Measurements from ENCODE around the gene CAPNS2. TPM values are rescaled to one million over a fixed set of nuclear protein-coding genes. Genes with fewer than 3 reads are reported as not detected.
"Not testable (repeated sequence)": the region's sequence is repeated elsewhere in the genome, so short reads cannot be mapped to it uniquely, and the experiment has no call there.

The CAPNS2 gene
- total and polyA plus RNA-seq, 4 donors: 0.45 to 2.5 TPM; not detected in 2

DNA sequence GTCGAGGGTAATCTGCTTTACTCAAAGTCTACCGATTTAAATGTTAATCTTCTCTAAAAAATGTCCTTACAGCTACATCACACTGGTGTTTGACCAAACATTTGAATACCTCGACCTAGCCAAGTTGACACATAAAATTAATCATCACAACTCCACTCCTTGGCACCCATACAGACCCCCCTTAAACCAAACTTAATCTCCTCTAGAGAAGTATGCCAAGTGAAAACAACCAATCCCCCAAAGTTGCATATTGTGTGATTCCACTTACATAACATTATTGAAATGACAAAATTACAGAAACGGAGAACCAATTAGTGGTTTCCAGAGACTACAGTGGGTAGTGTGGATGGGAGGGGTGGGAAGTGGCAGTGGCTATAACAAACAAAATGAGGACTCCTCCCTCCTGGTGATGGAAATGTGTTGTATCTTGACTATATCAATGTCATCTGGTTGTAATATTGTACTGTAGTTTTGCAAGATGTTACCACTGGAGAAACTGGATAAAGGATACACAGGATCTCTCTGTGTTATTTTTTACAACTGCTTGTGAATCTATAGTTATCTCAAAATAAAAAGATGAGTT lies 39.4 kb downstream of the CAPNS2 start:
- ATAC-seq (ENCODE audit: low FRiP score): no peak
- intact Hi-C loops (cut with DNase I): no loop called here
- H3K9me3 ChIP-seq (ENCODE audit: control insufficient read depth, low read length): no peaks in the 10 kb centered on the region
- H3K27ac ChIP-seq (ENCODE audit: low read depth in 1 of 2, low read length in 2 of 2): no peak overlapping the region
- 8 to 11% methylated on average over 4 of the region's 4 CpGs for WGBS, 2 donors
- no peak for DNase-seq
- H3K4me3 ChIP-seq (ENCODE audit: low read length in 2 of 2): no peak overlapping the region
- H3K4me1 ChIP-seq (ENCODE audit: control insufficient read depth in 1 of 2, insufficient read depth in 2 of 2, low read length in 2 of 2): peaks cover 0 to 3% of the 10 kb centered on the region in 2 donors
- no peaks in the 10 kb centered on the region for H3K27me3 ChIP-seq (ENCODE audit: control insufficient read depth in 1 of 2, insufficient read depth in 2 of 2, low read length in 1 of 2)
- no peaks in the 10 kb centered on the region for H3K36me3 ChIP-seq (ENCODE audit: control insufficient read depth in 1 of 2, insufficient read depth in 2 of 2, low read length in 1 of 2)

DNA sequence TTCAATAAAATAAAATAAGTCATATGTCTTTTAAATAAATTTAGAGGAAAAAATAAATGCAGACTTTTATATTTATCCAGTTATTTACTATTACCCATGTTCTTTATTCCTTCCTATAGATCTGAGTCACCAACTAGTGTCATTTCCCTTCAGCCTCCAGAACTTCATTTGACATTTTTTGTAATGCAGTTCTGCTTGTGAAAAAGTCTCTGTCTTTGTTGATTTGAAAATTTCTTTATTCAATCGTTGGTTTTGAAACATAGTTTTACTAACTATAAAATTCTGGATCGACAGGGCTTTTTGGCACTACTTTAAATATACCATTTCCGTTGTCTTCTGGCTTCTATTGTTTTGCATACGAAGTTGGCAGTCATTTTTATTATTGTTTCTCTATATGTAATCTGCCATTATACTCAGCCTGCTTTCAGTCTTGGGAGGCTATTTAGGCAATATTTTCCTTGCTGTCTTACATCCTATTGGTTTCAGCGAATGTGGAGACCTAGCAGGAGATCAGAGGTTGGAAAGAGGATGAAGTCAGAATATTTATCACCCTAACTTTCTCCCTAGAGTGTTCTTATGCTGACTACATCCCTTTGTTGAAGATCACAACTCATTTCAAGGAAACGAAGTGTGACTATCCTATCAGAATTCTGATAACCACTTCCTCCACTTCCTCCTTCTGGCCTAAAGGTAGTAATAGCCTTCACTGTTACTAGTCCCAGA lies 47.3 kb downstream of the CAPNS2 start:
- no peak for ATAC-seq (ENCODE audit: low FRiP score)

DNA sequence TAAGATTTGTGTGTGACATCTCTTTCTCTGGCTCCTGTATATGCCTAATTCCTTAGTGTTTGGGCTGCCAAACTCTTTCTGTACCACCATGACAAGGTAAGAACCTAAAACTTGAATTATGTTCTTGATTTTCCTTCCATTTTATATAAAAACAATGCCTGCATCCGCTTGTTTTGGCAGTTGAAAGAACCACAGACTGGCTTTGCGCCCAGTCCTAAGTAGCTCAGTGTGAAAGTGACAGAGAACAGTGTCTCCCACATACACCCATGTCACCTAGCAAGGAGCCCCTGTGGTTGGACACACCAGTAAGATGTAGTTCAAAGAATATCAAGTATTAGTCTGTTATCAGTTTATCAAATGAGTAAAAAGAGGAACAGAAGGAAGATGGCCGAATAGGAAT lies 48.6 kb downstream of the CAPNS2 start:
- Histone ChIP-seq H3K4me3 (ENCODE audit: low read length in 2 of 2) (no peak overlapping the region), H3K36me3 (ENCODE audit: control insufficient read depth in 1 of 2, insufficient read depth in 2 of 2, low read length in 1 of 2) (no peaks in the 10 kb centered on the region), H3K27ac (ENCODE audit: low read depth in 1 of 2, low read length in 2 of 2) (no peak overlapping the region), H3K9me3 (ENCODE audit: control insufficient read depth, low read length) (peaks cover 3% of the 10 kb centered on the region), H3K27me3 (ENCODE audit: control insufficient read depth in 1 of 2, insufficient read depth in 2 of 2, low read length in 1 of 2) (no peaks in the 10 kb centered on the region), H3K4me1 (ENCODE audit: control insufficient read depth in 1 of 2, insufficient read depth in 2 of 2, low read length in 2 of 2) (no peaks in the 10 kb centered on the region)
- WGBS, 2 donors: 74 to 77% methylated on average over 3 of the region's 3 CpGs
- intact Hi-C loops (cut with DNase I): no loop called here
- DNase-seq (no peak), ATAC-seq (ENCODE audit: low FRiP score) (no peak)

More for the DNA sequence above, 47.3 kb downstream of the CAPNS2 start:
- peaks cover 3% of the 10 kb centered on the region for H3K9me3 ChIP-seq (ENCODE audit: control insufficient read depth, low read length)
- no peak for DNase-seq
- WGBS, 2 donors: 50 to 56% methylated on average over 6 of the region's 6 CpGs
- no peak overlapping the region for H3K27ac ChIP-seq (ENCODE audit: low read depth in 1 of 2, low read length in 2 of 2)
- H3K36me3 ChIP-seq (ENCODE audit: control insufficient read depth in 1 of 2, insufficient read depth in 2 of 2, low read length in 1 of 2): no peaks in the 10 kb centered on the region
- no peaks in the 10 kb centered on the region for H3K27me3 ChIP-seq (ENCODE audit: control insufficient read depth in 1 of 2, insufficient read depth in 2 of 2, low read length in 1 of 2)
- H3K4me3 ChIP-seq (ENCODE audit: low read length in 2 of 2): no peak overlapping the region
- H3K4me1 ChIP-seq (ENCODE audit: control insufficient read depth in 1 of 2, insufficient read depth in 2 of 2, low read length in 2 of 2): no peaks in the 10 kb centered on the region
- intact Hi-C loops (cut with DNase I): no loop called here

- H3K4me3 ChIP-seq (ENCODE audit: low read length in 2 of 2); H3K27me3 ChIP-seq (ENCODE audit: control insufficient read depth in 1 of 2, insufficient read depth in 2 of 2, low read length in 1 of 2); H3K4me1 ChIP-seq (ENCODE audit: control insufficient read depth in 1 of 2, insufficient read depth in 2 of 2, low read length in 2 of 2); H3K36me3 ChIP-seq (ENCODE audit: control insufficient read depth in 1 of 2, insufficient read depth in 2 of 2, low read length in 1 of 2); ATAC-seq (ENCODE audit: low FRiP score); H3K27ac ChIP-seq (ENCODE audit: low read depth in 1 of 2, low read length in 2 of 2); H3K9me3 ChIP-seq (ENCODE audit: control insufficient read depth, low read length); DNase-seq; intact Hi-C loops (cut with DNase I): not testable (repeated sequence)
- 85 to 86% methylated on average over 11 of the region's 11 CpGs for WGBS, 2 donors
Measured at GRCh38 chr16:55615670-55616069, 49.2 kb downstream of the CAPNS2 start.

Other genes with a start within 250 kb of the CAPNS2 start
- gene IRX6, start 242.5 kb upstream of the CAPNS2 start, total RNA-seq: under 1 TPM; 0.12 to 0.16 TPM
- not detected for gene IRX6, start 242.5 kb upstream of the CAPNS2 start, polyA plus RNA-seq
- 100 to 1,000 TPM; 261 to 731 TPM for gene MMP2, start 87.5 kb upstream of the CAPNS2 start, total RNA-seq
- gene MMP2, start 87.5 kb upstream of the CAPNS2 start, polyA plus RNA-seq: 100 to 1,000 TPM in 1 of 2 donors, 10 to 100 TPM in 1; 33.2 to 129 TPM
- gene LPCAT2, start 57.6 kb upstream of the CAPNS2 start, total RNA-seq: 10 to 100 TPM; 17.6 to 36.6 TPM
- gene LPCAT2, start 57.6 kb upstream of the CAPNS2 start, polyA plus RNA-seq: 10 to 100 TPM; 14.8 to 17.2 TPM
- under 1 TPM in 1 of 2 donors, not detected in 1; 0.45 TPM for gene SLC6A2, start 89.3 kb downstream of the CAPNS2 start, total RNA-seq
- gene SLC6A2, start 89.3 kb downstream of the CAPNS2 start, polyA plus RNA-seq: under 1 TPM in 1 of 2 donors, not detected in 1; 0.13 TPM

All from aorta (tissue), 5 donors.